KG1 (cell line): ENCODE data around the gene PSMD1.

Source experiments
- DNase-seq: peaks from one replicate; lab custom pipeline; 2025; lab: John Stamatoyannopoulos, UW

The PSMD1 gene

GRCh38 chr2:231211486-231211885, 154.8 kb downstream of the PSMD1 start:
- DNase-seq, result no peak

GRCh38 chr2:231212329-231212845, 155.7 kb downstream of the PSMD1 start:
- DNase-seq, result no peak

- no peak for DNase-seq
These were observed 157.4 kb downstream of the PSMD1 start for GRCh38 chr2:231213931-231214642.

GRCh38 chr2:231218366-231218765, 161.7 kb downstream of the PSMD1 start:
- DNase-seq, result no peak

GRCh38 chr2:231219289-231219688, 162.6 kb downstream of the PSMD1 start:
- DNase-seq, result no peak

GRCh38 chr2:231221761-231222160, 165.1 kb downstream of the PSMD1 start:
- DNase-seq, result no peak
